ENCODE results near the gene IL23R.

DNA sequence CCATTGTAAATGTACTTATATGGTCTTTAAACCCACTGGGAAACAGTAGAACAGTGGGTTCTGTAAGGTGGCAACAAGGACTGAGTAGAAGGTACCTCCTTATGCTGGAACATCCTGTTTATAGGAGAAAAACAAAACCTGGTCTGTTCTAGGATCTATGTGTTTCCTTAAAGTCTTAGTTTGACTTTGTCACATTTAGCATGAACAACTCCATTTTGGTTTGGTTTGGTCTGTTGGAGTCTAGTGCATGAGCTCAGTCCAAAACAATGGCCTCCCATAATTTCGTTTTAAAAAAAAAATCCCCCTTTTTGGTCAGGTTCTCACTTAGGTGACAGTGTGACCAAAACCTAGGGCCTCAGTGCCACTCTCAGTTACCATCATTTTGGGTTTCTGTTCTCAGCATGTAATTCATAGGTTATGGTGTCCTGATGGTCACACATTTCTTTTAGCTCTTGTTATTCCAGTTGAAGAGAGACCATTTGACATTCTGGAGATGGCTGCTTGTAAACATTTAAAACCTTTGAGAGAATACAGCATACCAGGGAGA is 75.0 kb downstream of the IL23R start:
- TF ChIP-seq, protein P1, sequence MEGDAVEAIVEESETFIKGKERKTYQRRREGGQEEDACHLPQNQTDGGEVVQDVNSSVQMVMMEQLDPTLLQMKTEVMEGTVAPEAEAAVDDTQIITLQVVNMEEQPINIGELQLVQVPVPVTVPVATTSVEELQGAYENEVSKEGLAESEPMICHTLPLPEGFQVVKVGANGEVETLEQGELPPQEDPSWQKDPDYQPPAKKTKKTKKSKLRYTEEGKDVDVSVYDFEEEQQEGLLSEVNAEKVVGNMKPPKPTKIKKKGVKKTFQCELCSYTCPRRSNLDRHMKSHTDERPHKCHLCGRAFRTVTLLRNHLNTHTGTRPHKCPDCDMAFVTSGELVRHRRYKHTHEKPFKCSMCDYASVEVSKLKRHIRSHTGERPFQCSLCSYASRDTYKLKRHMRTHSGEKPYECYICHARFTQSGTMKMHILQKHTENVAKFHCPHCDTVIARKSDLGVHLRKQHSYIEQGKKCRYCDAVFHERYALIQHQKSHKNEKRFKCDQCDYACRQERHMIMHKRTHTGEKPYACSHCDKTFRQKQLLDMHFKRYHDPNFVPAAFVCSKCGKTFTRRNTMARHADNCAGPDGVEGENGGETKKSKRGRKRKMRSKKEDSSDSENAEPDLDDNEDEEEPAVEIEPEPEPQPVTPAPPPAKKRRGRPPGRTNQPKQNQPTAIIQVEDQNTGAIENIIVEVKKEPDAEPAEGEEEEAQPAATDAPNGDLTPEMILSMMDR (IDR thresholded peaks at IDR 0.05): no peak
- TF ChIP-seq, protein P2, sequence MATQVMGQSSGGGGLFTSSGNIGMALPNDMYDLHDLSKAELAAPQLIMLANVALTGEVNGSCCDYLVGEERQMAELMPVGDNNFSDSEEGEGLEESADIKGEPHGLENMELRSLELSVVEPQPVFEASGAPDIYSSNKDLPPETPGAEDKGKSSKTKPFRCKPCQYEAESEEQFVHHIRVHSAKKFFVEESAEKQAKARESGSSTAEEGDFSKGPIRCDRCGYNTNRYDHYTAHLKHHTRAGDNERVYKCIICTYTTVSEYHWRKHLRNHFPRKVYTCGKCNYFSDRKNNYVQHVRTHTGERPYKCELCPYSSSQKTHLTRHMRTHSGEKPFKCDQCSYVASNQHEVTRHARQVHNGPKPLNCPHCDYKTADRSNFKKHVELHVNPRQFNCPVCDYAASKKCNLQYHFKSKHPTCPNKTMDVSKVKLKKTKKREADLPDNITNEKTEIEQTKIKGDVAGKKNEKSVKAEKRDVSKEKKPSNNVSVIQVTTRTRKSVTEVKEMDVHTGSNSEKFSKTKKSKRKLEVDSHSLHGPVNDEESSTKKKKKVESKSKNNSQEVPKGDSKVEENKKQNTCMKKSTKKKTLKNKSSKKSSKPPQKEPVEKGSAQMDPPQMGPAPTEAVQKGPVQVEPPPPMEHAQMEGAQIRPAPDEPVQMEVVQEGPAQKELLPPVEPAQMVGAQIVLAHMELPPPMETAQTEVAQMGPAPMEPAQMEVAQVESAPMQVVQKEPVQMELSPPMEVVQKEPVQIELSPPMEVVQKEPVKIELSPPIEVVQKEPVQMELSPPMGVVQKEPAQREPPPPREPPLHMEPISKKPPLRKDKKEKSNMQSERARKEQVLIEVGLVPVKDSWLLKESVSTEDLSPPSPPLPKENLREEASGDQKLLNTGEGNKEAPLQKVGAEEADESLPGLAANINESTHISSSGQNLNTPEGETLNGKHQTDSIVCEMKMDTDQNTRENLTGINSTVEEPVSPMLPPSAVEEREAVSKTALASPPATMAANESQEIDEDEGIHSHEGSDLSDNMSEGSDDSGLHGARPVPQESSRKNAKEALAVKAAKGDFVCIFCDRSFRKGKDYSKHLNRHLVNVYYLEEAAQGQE (IDR thresholded peaks at IDR 0.05; ENCODE audit: insufficient read depth in 1 of 2, low read depth in 2 of 2, low read length in 1 of 2): no peak
